ENCODE results near the gene POC1A. TPM values are rescaled to one million over a fixed set of nuclear protein-coding genes. Genes with fewer than 3 reads are reported as not detected.
A peak's percentile ranks its signal among the peaks of the same experiment; 100 is the strongest.

Gene POC1A
- total RNA-seq, 1 donor from 2014 or later, result 9.4 TPM

DNA sequence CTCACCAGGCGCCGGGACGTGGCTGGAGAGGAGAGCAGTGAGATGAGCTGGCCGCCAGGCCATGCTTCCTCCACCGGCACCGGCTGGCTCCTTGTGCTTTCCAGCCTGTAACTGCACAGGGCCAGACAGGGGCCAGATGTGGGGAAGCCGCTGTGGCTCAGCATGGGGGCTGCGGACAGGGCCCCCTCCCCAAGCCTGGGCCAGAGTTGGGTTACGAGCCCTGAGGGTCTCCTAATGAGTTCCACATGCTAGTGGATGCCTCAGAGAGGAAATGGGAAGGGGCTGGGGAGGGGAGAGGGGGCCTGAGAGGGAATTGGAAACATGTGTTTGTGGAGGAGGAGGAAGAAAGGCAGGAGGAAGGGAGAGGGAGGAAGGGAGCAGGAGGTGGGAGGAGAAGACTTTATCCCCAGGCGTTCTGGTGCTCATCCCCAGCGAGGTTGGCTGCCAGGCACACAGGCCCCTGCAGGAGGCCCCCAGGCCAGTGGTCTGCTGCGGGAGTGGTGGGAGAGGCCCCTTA is 86.1 kb downstream of the POC1A start:
- Mint-ChIP-seq H3K9me3 (no peaks in the 10 kb centered on the region), H3K27ac (peak overlapping the region; percentile 96), H3K36me3 (no peaks in the 10 kb centered on the region), H3K4me3 (peak overlapping the region; percentile 34), H3K4me1 (peaks cover 53% of the 10 kb centered on the region), H3K27me3 (ENCODE audit: low read depth) (no peaks in the 10 kb centered on the region)
- peak; percentile 61 to 77 for DNase-seq (ENCODE audit: low spot score in 2 of 2, unreplicated experiment in 2 of 2)
- TF ChIP-seq, protein P1, sequence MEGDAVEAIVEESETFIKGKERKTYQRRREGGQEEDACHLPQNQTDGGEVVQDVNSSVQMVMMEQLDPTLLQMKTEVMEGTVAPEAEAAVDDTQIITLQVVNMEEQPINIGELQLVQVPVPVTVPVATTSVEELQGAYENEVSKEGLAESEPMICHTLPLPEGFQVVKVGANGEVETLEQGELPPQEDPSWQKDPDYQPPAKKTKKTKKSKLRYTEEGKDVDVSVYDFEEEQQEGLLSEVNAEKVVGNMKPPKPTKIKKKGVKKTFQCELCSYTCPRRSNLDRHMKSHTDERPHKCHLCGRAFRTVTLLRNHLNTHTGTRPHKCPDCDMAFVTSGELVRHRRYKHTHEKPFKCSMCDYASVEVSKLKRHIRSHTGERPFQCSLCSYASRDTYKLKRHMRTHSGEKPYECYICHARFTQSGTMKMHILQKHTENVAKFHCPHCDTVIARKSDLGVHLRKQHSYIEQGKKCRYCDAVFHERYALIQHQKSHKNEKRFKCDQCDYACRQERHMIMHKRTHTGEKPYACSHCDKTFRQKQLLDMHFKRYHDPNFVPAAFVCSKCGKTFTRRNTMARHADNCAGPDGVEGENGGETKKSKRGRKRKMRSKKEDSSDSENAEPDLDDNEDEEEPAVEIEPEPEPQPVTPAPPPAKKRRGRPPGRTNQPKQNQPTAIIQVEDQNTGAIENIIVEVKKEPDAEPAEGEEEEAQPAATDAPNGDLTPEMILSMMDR (IDR thresholded peaks at IDR 0.05; ENCODE audit: unreplicated experiment), result no peak

DNA sequence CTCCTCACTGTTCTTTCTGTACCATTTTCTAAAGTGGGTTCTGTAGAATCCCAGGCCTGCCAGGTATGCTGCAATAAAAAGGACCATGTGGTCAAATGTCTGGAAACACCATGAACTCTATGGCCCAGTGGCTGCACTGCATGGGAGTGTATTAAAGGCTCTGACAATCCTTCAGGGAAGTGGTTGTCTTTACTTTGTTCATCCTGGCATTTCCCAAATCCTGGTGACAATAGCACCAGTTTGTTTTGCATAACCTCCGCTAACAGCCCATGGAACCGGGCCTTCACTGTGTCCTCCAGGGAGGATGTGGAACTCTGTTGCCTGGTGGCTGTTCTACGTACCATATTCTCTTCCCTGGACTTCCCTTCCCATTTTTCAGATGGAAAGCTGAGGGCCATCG is 86.7 kb downstream of the POC1A start:
- H3K4me3 Mint-ChIP-seq, result peak overlapping the region; percentile 34
- H3K27me3 Mint-ChIP-seq (ENCODE audit: low read depth), result no peaks in the 10 kb centered on the region

DNA sequence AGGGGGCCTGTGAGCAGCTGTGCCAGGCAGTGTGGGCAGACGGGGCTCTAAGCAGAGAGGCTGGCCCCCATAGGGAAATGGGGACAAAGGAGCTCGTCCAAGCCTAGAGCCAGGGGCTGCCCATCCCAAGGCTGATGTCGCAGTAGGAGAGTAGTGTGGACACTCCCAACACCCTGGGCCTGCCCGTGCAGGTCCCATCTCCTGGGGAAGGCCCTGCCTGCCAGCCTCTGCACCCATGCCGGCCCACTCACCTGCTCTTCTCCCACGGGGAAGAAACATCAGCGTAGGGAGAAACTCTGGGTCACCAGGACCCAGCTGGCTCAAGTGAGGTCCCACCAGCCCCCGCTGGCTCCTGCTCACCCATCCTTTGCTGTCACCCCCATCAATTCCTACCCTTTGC is 87.2 kb downstream of the POC1A start:
- TF ChIP-seq, protein P1 (IDR thresholded peaks at IDR 0.05; ENCODE audit: unreplicated experiment), result no peak
- H3K27ac Mint-ChIP-seq, result peak overlapping the region; percentile 96
- no peaks in the 10 kb centered on the region for H3K36me3 Mint-ChIP-seq
- no peaks in the 10 kb centered on the region for H3K9me3 Mint-ChIP-seq
- DNase-seq (ENCODE audit: low spot score in 2 of 2, unreplicated experiment in 2 of 2), result no peak
- peaks cover 51% of the 10 kb centered on the region for H3K4me1 Mint-ChIP-seq
- H3K27me3 Mint-ChIP-seq (ENCODE audit: low read depth), result no peaks in the 10 kb centered on the region
- H3K4me3 Mint-ChIP-seq, result no peak overlapping the region

More for the DNA sequence above, 86.7 kb downstream of the POC1A start:
- TF ChIP-seq, protein P1 (IDR thresholded peaks at IDR 0.05; ENCODE audit: unreplicated experiment), result no peak
- Mint-ChIP-seq H3K27ac (peak overlapping the region; percentile 96), H3K9me3 (no peaks in the 10 kb centered on the region), H3K4me1 (peaks cover 54% of the 10 kb centered on the region), H3K36me3 (no peaks in the 10 kb centered on the region)
- DNase-seq (ENCODE audit: low spot score in 2 of 2, unreplicated experiment in 2 of 2), result no peak

DNA sequence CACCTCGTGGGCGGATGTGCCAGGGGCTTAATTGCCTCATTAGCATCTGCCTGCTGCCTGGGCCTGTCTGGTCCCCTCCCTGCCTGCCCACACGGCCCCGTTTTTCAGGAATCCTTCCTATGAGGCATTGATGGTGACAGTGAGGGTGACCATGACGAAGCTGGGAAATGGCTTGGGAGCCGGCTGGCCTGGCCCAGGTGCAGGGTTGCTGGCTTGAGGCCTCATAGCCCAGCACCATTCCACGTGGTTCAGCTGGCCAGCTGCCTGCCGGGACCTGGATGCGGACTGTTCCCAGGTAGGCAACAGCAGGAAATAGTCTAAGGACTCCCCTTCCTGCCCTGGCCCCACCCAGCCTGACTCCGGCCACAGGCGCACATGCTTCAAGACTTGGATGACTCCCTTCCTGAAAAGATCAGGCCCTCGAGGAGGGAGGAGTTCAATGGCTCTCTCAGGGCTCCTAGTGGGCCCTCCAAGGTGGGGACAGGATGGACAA is 88.9 kb downstream of the POC1A start:
- H3K27me3 Mint-ChIP-seq (ENCODE audit: low read depth), result no peaks in the 10 kb centered on the region
- H3K9me3 Mint-ChIP-seq, result no peaks in the 10 kb centered on the region
- TF ChIP-seq, protein P1 (IDR thresholded peaks at IDR 0.05; ENCODE audit: unreplicated experiment), result no peak
- H3K36me3 Mint-ChIP-seq, result no peaks in the 10 kb centered on the region
- H3K27ac Mint-ChIP-seq, result no peak overlapping the region
- no peak overlapping the region for H3K4me3 Mint-ChIP-seq
- no peak for DNase-seq (ENCODE audit: low spot score in 2 of 2, unreplicated experiment in 2 of 2)
- H3K4me1 Mint-ChIP-seq, result peaks cover 48% of the 10 kb centered on the region

DNA sequence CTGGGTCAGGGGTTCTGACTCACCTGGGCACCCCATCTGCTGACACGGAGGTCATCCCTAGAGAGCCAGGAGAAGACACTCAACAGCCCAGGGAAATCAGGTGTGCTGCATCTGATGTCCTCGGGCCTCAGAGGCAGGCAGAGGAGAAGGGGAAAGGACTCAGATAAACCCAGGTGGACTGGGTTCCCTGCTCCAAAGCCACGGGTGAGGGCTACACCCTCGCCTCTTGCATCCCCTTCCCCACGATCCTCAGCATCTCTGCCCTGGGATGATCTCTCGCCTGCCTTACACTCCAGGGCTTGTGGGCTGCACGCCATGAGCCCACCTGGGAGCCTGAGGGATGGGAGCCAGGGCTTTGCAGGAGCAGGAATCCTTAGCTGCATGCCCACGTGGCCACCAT is 89.7 kb downstream of the POC1A start:
- Mint-ChIP-seq H3K9me3 (no peaks in the 10 kb centered on the region), H3K4me1 (peaks cover 41% of the 10 kb centered on the region), H3K36me3 (no peaks in the 10 kb centered on the region), H3K27me3 (ENCODE audit: low read depth) (no peaks in the 10 kb centered on the region), H3K4me3 (no peak overlapping the region), H3K27ac (no peak overlapping the region)
- DNase-seq (ENCODE audit: low spot score in 2 of 2, unreplicated experiment in 2 of 2), result no peak
- TF ChIP-seq, protein P1 (IDR thresholded peaks at IDR 0.05; ENCODE audit: unreplicated experiment), result no peak

Data from mesothelial cell of epicardium (in vitro differentiated cells).